Central memory CD8-positive, alpha-beta T cell (primary cell): Measurements from ENCODE around the gene ZNF547.

Source experiments
- ATAC-seq: fragments of 150-1000 bp; cut with Tn5 transposase; replicated peaks from 2 replicates; pipeline ENCODE4 v1.10.0; 2022; ENCODE audit warnings: mild to moderate bottlenecking, moderate FRiP score, moderate number of reproducible peaks; ENCODE audit not compliant: poor library complexity, severe bottlenecking; ENCODE audit errors: extremely low read depth
- DNase-seq, 2 donors: peaks; one replicate each; pipeline ENCODE4 v3.0.0; 2021; ENCODE audit warnings: low spot score in 2 of 2
- H3K27ac Mint-ChIP-seq: one replicate; pipeline ENCODE4 v1.8.0; 2022; ENCODE audit warnings: low read depth, mild to moderate bottlenecking, moderate library complexity, mixed read lengths
- H3K27me3 Mint-ChIP-seq: one replicate; pipeline ENCODE4 v1.8.0; 2022; ENCODE audit warnings: mixed read lengths
- H3K36me3 Mint-ChIP-seq: one replicate; pipeline ENCODE4 v1.8.0; 2022; ENCODE audit warnings: mild to moderate bottlenecking, moderate library complexity, mixed read lengths; ENCODE audit not compliant: insufficient read depth
- H3K4me1 Mint-ChIP-seq: one replicate; pipeline ENCODE4 v1.8.0; 2022; ENCODE audit warnings: mixed read lengths
- H3K4me3 Mint-ChIP-seq: one replicate; pipeline ENCODE4 v1.8.0; 2022; ENCODE audit warnings: mild to moderate bottlenecking, moderate library complexity, mixed read lengths
- H3K9me3 Mint-ChIP-seq: one replicate; pipeline ENCODE4 v1.8.0; 2022; ENCODE audit warnings: mixed read lengths

ZNF547 gene

GRCh38 chr19:57421037-57421436 is 57.7 kb downstream of the ZNF547 start:
- H3K27me3 Mint-ChIP-seq, result no peaks in the 10 kb centered on the region
- peaks cover 19% of the 10 kb centered on the region for H3K9me3 Mint-ChIP-seq
- H3K4me3 Mint-ChIP-seq, result no peak overlapping the region
- peaks cover 27% of the 10 kb centered on the region for H3K36me3 Mint-ChIP-seq
- no peak overlapping the region for H3K27ac Mint-ChIP-seq
- ATAC-seq (no peak), DNase-seq (no peak)
- H3K4me1 Mint-ChIP-seq, result peaks cover 6% of the 10 kb centered on the region
